SH-SY5Y (cell line): ENCODE results near the gene GGT6.

Source experiments
- GATA2 ChIP-seq: IDR thresholded peaks from 2 replicates; pipeline ENCODE4 v1.6.1; 2011; ENCODE audit warnings: mild to moderate bottlenecking, low read depth, low read length
- GATA3 ChIP-seq: IDR thresholded peaks from 2 replicates; pipeline ENCODE4 v1.6.1; 2011; ENCODE audit warnings: low read depth, mild to moderate bottlenecking, low read length, moderate library complexity

- TF ChIP-seq GATA3 (no peak), GATA2 (no peak)
Observed at GRCh38 chr17:4610162-4610561, 49.8 kb upstream of the GGT6 start.
